Forelimb muscle (tissue), 1 donor: Measurements from ENCODE around the gene ZC3H12D. TPM values are rescaled to one million over a fixed set of nuclear protein-coding genes. Genes with fewer than 3 reads are reported as not detected.
"Not testable (repeated sequence)": the region's sequence is repeated elsewhere in the genome, so short reads cannot be mapped to it uniquely, and the experiment has no call there.

Experiments
- DNase-seq: peaks from one replicate; pipeline ENCODE4 v3.0.0-alpha.2; 2013; ENCODE audit warnings: low read depth
- polyA plus RNA-seq: library from polyadenylated mRNA; unstranded; fragments of 120-200 nt; gene quantifications from one replicate; pipeline ENCODE4 v1.2.1, GENCODE V29; 2013; ENCODE audit not compliant: insufficient read length

The ZC3H12D gene
- polyA plus RNA-seq, 1 donor, result 0.35 TPM

GRCh38 chr6:149483849-149484655 lies 762 bp downstream of the ZC3H12D start:
- DNase-seq, result no peak

GRCh38 chr6:149483334-149483725 lies 1.5 kb downstream of the ZC3H12D start:
- no peak for DNase-seq

GRCh38 chr6:149482545-149483333 lies 2.1 kb downstream of the ZC3H12D start:
- no peak for DNase-seq

- DNase-seq, result no peak
These were observed 4.1 kb downstream of the ZC3H12D start for GRCh38 chr6:149480502-149481280.

- DNase-seq, result no peak
These were observed 6.0 kb downstream of the ZC3H12D start for GRCh38 chr6:149478631-149479314.

GRCh38 chr6:149477544-149477943 lies 7.3 kb downstream of the ZC3H12D start:
- no peak for DNase-seq

GRCh38 chr6:149476789-149477455 lies 7.9 kb downstream of the ZC3H12D start:
- DNase-seq, result no peak

GRCh38 chr6:149474108-149474935 lies 10.5 kb downstream of the ZC3H12D start:
- no peak for DNase-seq

GRCh38 chr6:149473080-149474052 lies 11.4 kb downstream of the ZC3H12D start:
- no peak for DNase-seq

- DNase-seq, result no peak
These were observed 12.6 kb downstream of the ZC3H12D start for GRCh38 chr6:149472241-149472640.

GRCh38 chr6:149471801-149472200 lies 13.0 kb downstream of the ZC3H12D start:
- DNase-seq, result no peak

GRCh38 chr6:149470948-149471347 lies 13.9 kb downstream of the ZC3H12D start:
- no peak for DNase-seq

- DNase-seq, result no peak
These were observed 16.6 kb downstream of the ZC3H12D start for GRCh38 chr6:149468179-149468578.

GRCh38 chr6:149467265-149467664 lies 17.5 kb downstream of the ZC3H12D start:
- DNase-seq, result no peak

- DNase-seq, result no peak
These were observed 20.4 kb downstream of the ZC3H12D start for GRCh38 chr6:149464411-149464810.

GRCh38 chr6:149463781-149464180 lies 21.0 kb downstream of the ZC3H12D start:
- no peak for DNase-seq

GRCh38 chr6:149462712-149463111 lies 22.1 kb downstream of the ZC3H12D start:
- DNase-seq, result not testable (repeated sequence)

- no peak for DNase-seq
These were observed 23.1 kb downstream of the ZC3H12D start for GRCh38 chr6:149461670-149462069.

GRCh38 chr6:149460249-149460648 lies 24.6 kb downstream of the ZC3H12D start:
- DNase-seq, result not testable (repeated sequence)
